GM21619 (cell line): ENCODE results near the gene OPN1LW.
"Not testable (repeated sequence)": the region's sequence is repeated elsewhere in the genome, so short reads cannot be mapped to it uniquely, and the experiment has no call there.

ENCODE experiments used
- ATAC-seq: cut with Tn5 transposase; IDR thresholded peaks from one replicate; pipeline ENCODE4 v1.9.1; 2021; ENCODE audit not compliant: unreplicated experiment

Gene OPN1LW

DNA sequence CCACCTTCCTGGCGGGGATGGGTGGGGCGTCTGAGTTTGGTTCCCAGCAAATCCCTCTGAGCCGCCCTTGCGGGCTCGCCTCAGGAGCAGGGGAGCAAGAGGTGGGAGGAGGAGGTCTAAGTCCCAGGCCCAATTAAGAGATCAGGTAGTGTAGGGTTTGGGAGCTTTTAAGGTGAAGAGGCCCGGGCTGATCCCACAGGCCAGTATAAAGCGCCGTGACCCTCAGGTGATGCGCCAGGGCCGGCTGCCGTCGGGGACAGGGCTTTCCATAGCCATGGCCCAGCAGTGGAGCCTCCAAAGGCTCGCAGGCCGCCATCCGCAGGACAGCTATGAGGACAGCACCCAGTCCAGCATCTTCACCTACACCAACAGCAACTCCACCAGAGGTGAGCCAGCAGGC lies at the start of gene OPN1LW:
Gene OPN1LW (plus strand): TSS at position 234 of the 400 bp plus-strand sequence. CDS start 41 bp downstream, at position 275.
- ATAC-seq, result not testable (repeated sequence)

DNA sequence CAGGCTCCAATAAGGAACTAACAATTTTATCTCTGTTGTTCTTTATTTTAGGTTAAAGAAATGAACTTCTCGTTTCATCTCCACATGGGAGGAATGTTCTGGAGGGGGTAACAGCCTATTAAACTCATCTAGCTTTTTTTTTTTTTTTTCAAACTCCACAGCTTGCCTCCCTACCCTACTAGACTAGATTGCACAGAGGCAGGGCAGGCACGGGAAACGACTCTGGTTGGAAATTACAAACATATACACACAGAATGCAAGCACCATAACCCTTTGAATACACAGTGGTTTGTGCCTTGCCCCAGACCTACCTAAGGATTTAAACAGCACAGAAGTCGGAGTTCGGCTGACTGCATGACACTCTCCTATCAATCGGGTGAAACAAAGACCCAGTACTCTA lies 49.2 kb upstream of the OPN1LW start:
- ATAC-seq, result no peak

- no peak for ATAC-seq
Measured at GRCh38 chrX:154096140-154097002, 47.7 kb upstream of the OPN1LW start.

DNA sequence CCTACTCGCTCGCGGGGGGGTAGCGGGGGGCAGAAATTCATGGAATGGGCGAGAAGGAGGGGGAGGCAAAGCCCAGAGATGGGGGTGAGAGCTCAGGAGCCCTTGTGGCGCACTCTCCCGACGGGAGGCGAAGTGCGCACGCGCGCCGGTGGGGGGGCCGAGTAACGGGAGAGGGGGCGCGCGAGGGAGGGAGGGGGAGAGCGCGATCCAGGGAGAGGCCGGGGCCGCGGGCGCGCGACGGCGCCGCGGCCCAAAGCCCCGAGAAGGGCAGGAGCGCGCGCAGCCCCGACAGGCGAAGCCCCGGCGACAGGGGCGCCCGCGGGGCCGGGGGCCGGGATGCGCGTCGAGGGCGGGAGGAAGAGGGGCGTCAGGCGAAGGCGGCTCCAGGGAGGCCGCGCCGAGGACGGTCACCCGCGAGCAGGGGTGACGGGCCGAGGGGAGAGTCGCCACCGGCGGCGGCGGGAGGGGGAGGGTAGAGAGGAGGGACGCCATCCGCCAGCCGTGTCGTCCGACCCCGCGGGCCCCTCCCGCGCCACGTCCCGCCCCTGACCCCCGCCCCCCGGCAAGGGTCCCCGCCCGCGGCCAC lies 46.9 kb upstream of the OPN1LW start:
- peak; percentile 33 for ATAC-seq

DNA sequence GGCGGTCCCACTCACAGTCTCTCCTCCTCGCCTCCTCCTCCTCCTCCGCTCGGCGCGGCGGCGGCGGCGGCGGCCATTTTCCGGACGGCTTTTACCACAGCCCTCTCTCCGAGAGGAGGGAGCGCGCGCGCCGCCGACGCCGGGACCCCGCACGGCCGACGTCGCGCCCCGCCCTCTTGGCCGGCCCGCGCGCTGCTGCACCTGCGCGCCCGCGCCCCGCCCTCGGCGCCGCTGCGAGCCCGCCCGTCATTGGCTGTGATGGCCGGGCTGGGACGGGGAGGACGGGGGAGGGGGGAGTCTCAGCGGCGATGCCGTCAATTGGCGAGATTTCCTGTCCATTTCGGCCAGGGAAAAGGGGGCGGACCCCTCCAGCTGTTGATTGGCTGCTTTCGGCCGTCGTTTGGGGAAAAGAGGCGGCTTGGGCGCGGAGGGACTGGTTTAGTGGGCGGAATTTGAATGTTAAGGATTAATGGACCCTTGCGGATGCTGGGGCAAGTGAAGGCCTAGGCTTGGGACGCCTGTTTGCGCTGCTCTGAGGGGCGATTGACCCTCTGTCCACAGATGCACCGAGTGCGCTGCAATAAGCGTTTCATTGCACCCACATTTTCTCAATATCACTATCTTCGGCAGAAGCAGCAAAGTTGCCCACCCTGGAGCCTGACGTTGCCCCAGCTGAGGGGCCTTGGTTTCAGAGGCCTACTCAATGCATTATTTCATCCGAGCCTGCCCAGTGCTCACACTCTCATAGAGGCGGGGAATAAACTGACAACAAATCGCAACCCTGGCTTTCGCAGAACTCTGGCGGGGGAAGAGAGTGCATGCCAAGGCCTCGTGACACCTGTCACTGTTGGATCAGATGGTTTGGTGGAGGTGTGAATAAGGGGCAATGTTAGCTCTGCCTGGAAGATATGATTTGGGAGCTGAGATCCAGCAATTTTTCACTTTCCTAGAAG lies 46.2 kb upstream of the OPN1LW start, which contains the start of gene MECP2:
Gene MECP2 (minus strand): TSS at position 129 of the 953 bp plus-strand sequence.
- peak; percentile 79 for ATAC-seq

GRCh38 chrX:154098551-154098950 lies 45.5 kb upstream of the OPN1LW start:
- ATAC-seq, result no peak

DNA sequence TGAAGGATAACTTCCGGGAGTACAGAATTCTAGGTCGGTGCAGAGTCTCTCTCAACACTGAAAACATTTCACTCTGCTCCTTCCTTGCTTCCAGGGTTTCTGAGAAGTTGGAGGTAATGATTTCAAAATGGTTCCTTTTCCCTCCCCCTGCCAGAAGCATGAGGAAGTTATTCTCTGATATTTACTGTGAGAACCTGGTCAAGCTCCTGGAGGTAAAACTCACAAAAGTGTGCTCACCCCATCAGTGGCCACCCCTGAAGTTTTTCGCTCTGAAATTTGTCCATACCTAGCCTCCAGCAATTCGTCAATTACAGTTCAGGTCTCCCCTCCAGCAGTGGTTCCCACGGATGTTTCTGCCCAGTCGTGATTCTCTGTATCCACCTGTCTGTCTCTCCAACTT lies 30.3 kb upstream of the OPN1LW start:
- no peak for ATAC-seq

DNA sequence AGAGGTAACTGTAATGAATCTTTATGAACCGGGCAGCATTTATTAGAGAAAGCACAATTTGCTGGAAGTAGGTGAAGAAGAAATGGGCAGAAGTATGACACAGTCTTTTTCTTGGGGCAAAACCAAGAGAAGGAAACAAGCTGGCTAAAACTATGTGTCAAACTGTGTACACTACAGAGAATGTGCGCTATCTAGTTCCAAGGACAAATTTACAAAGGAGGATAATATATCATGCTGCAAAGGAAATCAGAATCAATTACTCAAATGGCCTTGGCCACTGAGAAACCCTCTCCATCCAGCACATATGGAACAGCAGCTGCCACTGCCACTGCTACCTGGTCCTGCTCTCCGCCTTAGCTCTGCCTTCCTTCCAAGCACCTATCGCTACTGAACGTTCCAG lies 29.4 kb upstream of the OPN1LW start:
- ATAC-seq, result no peak

- no peak for ATAC-seq
Measured at GRCh38 chrX:154115071-154115470, 29.0 kb upstream of the OPN1LW start.

- ATAC-seq, result no peak
Measured at GRCh38 chrX:154115750-154116149, 28.3 kb upstream of the OPN1LW start.

DNA sequence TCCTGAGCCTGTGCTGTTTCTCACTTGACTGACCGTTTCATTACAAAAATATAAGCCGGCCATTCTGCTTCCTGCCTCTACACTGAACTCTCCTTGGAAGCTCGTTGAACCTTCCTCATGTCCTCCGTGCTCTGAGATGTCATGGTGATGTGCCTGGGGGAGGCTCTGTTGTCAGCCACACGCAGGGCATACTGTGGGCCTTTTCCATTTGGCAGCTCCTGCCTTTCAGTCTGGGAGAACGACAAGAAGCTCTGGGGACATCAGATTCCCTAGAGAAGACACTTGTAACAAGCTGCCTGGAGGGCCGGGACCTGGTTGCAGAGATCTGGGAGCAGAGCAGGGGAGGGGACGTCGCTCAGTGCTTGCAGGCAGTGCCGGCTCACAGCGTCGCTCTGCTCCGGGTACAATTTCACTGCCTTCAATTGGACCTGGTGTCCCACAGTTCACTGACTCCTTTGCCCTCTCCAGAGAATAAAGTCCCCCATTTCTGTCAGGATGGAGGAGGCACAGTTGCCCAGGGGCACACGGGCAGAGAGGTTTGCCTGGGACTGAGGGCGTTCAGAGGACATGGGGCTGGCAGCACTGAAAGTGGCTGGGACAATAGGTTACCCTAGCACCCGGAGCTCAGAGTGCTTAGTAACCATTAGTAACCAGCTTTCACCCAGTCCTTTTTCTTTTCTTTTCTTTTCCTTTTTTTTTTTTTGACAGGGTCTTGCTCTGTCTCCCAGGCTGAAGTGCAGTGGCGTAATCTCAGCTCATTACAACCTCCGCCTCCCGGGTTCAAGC lies 27.4 kb upstream of the OPN1LW start:
- ATAC-seq, result no peak

DNA sequence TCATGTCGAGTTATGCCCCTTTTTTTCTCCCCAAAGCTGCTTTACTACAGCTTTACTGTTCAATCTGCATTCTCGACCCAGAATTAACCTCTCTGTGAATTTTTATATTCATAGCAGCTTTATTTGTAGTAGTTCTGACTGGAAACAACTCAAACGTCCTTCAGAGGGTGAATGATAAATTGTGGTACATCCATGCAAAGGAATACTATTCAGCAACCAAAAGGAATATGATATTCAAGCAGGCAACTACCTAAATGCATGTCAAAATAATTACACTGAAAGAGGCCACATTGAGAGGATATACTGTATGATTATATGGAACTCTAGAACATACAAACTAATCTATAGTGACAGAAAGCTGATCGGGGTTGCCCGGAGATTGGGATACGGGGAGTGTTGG lies 26.5 kb upstream of the OPN1LW start:
- ATAC-seq, result no peak

- no peak for ATAC-seq
Measured at GRCh38 chrX:154120567-154120966, 23.5 kb upstream of the OPN1LW start.

DNA sequence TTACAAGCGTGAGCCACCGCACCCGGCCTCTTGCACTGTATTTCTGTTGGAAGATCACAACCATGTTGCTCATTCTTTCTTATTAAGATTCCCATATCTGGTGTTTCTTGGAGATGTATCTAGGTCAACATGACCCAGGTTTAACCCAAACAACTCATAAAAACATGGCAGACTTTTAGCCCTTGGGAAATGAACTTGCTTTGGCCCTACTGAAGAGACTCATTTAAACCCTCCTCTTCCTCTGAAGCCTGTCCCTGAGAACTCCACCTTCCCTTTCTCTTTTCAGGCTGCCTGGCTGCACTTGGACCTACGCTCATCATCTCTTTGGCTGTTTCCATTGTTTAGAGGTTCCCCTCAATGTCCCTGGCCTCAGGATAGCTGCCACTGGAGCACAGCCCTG lies 22.8 kb upstream of the OPN1LW start:
- no peak for ATAC-seq

DNA sequence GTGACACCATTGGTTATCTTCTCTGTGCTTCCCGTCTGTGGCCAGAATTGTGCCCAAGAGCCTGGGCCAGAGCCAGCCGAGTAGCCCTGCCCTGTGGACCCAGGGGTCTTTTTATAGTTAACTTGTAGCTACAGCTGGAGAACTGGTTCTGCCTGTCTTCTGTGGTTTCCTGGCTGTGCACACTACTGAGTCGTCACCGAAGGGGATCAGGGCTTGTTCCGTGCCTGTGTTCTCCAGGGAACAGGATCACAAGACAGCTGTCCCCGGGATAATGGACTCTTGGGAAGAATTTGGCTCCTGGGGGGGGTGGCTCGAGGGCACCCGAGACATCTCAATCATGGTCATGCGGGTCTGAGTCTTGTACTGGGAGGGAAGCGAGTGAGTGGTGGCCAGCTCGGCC lies 22.1 kb upstream of the OPN1LW start:
- no peak for ATAC-seq

GRCh38 chrX:154123241-154124219 lies 20.5 kb upstream of the OPN1LW start:
- ATAC-seq, result no peak

GRCh38 chrX:154125391-154126040 lies 18.5 kb upstream of the OPN1LW start:
- ATAC-seq, result no peak

GRCh38 chrX:154126101-154126500 lies 17.9 kb upstream of the OPN1LW start:
- no peak for ATAC-seq

- no peak for ATAC-seq
Measured at GRCh38 chrX:154131955-154132354, 12.1 kb upstream of the OPN1LW start.
